T-helper 17 cell (primary cell): ENCODE data around the gene GOLGA6L24. TPM values are rescaled to one million over a fixed set of nuclear protein-coding genes. Genes with fewer than 3 reads are reported as not detected.
"Not testable (repeated sequence)": the region's sequence is repeated elsewhere in the genome, so short reads cannot be mapped to it uniquely, and the experiment has no call there.

Experiments
- ATAC-seq: fragments of 150-1000 bp; cut with Tn5 transposase; 2 replicates; pipeline ENCODE4 v1.10.0; 2021; ENCODE audit warnings: mild to moderate bottlenecking, moderate library complexity
- DNase-seq, 3 donors: peaks; one replicate each; pipeline versions ENCODE4 v3.0.0 to v3.0.0-alpha.2; 2020 to 2021
- H3K9me3 ChIP-seq: one replicate; pipeline ENCODE4 v1.7.0; 2013; ENCODE audit warnings: low read length, mild to moderate bottlenecking; ENCODE audit not compliant: control insufficient read depth, poor library complexity, severe bottlenecking
- H3K27ac Mint-ChIP-seq: one replicate; pipeline ENCODE4 v1.8.0; 2022; ENCODE audit warnings: mild to moderate bottlenecking, moderate library complexity, mixed read lengths
- H3K27me3 Mint-ChIP-seq: one replicate; pipeline ENCODE4 v1.8.0; 2022; ENCODE audit warnings: mixed read lengths
- H3K36me3 Mint-ChIP-seq: one replicate; pipeline ENCODE4 v1.8.0; 2022; ENCODE audit warnings: low read depth, mixed read lengths
- H3K4me1 Mint-ChIP-seq: one replicate; pipeline ENCODE4 v1.8.0; 2022; ENCODE audit warnings: mild to moderate bottlenecking, mixed read lengths
- H3K4me3 Mint-ChIP-seq: one replicate; pipeline ENCODE4 v1.8.0; 2022; ENCODE audit warnings: mild to moderate bottlenecking, moderate library complexity, mixed read lengths
- total RNA-seq, 4 donors: library from RNA in 2 of 4; stranded (reverse) in 2 of 4; gene quantifications; one replicate each; pipeline ENCODE4 v1.2.3 and lab custom pipeline; 2022 to 2026

GOLGA6L24 gene, protein sequence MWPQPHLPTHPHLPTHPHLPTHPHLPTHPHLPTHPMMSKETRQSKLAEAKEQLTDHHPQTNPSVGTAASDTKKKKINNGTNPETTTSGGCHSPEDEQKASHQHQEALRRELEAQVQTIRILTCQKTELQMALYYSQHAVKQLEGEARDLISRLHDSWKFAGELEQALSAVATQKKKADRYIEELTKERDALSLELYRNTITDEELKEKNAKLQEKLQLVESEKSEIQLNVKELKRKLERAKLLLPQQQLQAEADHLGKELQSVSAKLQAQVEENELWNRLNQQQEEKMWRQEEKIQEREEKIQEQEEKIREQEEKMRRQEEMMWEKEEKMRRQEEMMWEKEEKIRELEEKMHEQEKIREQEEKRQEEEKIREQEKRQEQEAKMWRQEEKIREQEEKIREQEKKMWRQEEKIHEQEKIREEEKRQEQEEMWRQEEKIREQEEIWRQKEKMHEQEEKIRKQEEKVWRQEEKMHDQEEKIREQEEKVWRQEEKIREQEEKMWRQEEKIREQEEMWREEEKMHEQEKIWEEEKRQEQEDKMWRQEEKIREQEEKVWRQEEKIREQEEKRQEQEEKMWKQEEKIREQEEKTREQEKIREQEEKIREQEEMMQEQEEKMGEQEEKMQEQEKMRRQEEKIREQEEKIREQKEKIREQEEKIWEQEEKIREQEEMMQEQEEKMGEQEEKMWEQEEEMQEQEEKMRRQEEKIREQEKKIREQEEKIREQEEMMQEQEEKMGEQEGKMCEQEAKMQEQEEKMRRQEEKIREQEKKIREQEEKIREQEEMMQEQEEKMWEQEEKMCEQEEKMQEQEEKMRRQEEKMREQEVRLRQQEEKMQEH
- total RNA-seq (not detected), total RNA-seq (lab: John Stamatoyannopoulos, UW) (0 to 0.15 reads per million in 2 donors)

DNA sequence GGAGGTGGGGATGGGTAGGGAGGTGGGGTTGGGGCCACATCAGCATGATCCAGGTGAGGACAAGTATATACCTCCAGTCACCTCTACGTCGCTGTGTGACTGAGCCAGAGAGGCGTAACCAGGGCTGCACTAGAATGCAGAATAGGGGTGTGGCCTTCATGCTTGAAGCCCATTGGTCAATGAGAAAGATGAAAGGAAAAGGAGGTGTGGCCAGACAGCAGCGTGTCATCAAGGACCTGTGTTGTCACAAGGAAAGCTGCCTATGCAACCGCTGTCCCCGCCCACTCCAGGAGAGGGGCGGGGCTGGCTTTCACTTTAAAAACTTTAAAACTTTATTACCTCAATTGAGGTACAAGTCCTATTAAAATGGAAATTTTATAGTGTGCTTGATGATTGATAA is at the start of gene GOLGA6L24:
GOLGA6L24 (minus strand) TSS at position 101 of the 400 bp plus-strand sequence; CDS start at position 40, 61 bp downstream.
- ATAC-seq, H3K9me3 ChIP-seq: not testable (repeated sequence)

DNA sequence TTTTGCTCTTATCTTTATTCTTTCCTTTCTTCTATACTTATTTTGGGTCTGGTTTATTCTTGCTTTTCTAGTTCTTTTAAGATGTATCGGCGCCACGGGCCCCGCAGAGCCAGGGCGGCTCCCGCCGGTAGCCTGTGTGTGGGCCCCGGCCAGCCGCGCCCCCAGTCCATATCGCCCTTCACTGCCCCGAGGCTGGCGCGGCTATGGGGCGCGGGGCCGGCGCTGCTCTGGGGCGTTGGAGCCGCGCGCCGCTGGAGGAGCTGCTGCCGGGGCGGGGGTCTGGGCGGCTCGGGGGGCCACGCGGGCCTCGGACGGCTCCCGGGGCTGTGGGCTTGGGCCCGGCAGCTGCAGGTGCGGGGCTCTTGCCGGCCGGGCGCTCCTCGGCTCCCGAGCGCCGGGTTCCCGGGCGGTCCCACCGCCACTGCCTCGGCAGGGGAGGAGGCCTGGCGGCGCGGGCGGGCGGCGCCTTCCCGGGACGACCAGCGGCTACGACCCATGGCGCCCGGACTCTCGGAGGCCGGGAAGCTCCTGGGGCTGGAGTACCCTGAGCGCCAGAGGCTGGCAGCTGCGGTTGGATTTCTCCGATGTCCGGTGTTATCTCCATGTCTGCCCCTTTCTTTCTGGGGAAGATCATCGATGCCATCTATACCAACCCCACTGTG is 45.0 kb upstream of the GOLGA6L24 start:
- H3K27ac Mint-ChIP-seq, ATAC-seq, H3K27me3 Mint-ChIP-seq, H3K36me3 Mint-ChIP-seq, H3K4me1 Mint-ChIP-seq, H3K4me3 Mint-ChIP-seq, DNase-seq, H3K9me3 ChIP-seq: not testable (repeated sequence)

More for the DNA sequence above, at the start of gene GOLGA6L24:
- not testable (repeated sequence) for H3K36me3 Mint-ChIP-seq, DNase-seq, H3K4me3 Mint-ChIP-seq, H3K27ac Mint-ChIP-seq, H3K27me3 Mint-ChIP-seq, H3K4me1 Mint-ChIP-seq

DNA sequence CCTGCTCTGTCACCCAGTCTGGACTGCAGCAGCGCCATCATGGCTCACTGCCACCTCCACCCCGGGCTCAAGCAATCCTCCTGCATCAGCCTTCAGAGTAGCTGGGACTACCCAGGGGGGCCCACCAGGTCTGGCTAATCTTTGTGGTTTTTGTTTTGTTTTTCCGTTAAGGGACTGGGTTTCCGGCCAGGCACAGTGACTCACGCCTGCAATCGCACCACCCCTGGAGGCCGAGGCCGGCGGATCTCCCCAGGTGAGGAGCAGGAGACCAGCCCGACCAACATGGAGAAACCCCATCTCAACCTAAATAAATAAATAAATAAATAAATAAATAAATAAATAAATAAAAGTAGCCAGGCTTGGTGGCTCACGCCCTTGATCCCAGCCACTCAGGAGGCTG is 38.1 kb upstream of the GOLGA6L24 start:
- DNase-seq, ATAC-seq, H3K4me1 Mint-ChIP-seq, H3K27me3 Mint-ChIP-seq, H3K4me3 Mint-ChIP-seq, H3K27ac Mint-ChIP-seq, H3K9me3 ChIP-seq, H3K36me3 Mint-ChIP-seq: not testable (repeated sequence)

DNA sequence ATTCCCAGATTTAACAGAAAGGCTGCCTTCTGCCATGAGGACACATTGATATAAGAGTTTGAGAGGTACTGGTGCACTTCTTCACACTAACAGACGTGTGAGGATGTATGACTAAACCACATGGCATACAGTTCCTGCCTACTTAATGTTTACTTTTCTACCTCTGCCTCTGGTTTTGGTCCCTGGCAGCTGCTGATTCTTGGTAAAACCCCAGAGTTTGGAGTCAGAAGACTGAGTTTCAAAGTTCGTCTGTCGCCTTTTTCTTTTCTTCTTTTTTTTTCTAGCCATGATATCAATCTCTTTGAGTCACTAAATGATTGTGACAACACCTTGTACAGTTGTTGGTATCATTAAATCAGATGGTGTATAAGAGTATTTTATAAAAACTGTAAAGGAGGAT is 22.2 kb upstream of the GOLGA6L24 start:
- H3K4me3 Mint-ChIP-seq, H3K27me3 Mint-ChIP-seq, H3K27ac Mint-ChIP-seq, ATAC-seq, H3K9me3 ChIP-seq, DNase-seq, H3K36me3 Mint-ChIP-seq, H3K4me1 Mint-ChIP-seq: not testable (repeated sequence)

DNA sequence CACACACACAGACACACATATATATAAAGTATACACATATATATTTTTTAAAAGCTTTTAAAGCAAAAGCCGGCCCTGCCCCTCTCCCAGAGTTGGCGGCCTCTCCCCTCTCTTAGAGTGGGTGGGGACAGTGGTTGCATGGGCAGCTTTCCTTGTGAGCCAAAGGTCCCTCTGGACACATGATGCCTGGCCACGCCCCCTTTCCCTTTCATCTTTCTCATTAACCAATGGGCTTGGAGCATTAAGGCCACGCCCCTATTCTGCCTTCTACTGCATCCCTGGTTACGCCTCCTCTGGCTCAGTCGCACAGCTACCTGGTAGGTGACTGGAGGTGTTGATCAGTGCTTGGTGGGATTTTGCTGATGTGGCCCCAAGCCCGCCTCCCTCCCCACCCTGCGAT is 20.5 kb upstream of the GOLGA6L24 start, which contains the start of gene GOLGA8F:
GOLGA8F (plus strand) TSS at position 301 of the 400 bp plus-strand sequence; CDS start at position 399, 98 bp downstream.
- H3K4me1 Mint-ChIP-seq, H3K9me3 ChIP-seq, DNase-seq, H3K4me3 Mint-ChIP-seq, H3K27ac Mint-ChIP-seq, ATAC-seq, H3K27me3 Mint-ChIP-seq, H3K36me3 Mint-ChIP-seq: not testable (repeated sequence)

DNA sequence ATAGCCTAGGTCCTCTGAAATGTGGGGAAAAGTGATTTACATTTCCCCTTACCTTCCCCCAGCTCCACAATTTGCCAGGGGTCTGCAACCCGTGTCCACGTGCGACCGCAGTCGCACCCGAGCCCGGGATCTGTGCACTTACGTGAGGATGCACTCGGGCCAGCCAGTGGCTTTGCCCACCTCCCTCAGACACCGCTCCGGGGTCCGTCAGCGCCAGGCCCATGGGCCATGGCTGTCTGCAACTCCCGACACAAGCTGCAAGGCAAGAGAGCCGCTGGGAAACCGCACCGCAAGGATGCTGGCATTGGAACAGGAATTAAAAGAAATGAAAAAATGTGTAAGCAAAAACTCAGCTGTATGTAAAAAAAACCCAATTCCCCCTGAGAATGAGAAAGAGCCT is 7.6 kb upstream of the GOLGA6L24 start:
- not testable (repeated sequence) for DNase-seq, H3K36me3 Mint-ChIP-seq

DNA sequence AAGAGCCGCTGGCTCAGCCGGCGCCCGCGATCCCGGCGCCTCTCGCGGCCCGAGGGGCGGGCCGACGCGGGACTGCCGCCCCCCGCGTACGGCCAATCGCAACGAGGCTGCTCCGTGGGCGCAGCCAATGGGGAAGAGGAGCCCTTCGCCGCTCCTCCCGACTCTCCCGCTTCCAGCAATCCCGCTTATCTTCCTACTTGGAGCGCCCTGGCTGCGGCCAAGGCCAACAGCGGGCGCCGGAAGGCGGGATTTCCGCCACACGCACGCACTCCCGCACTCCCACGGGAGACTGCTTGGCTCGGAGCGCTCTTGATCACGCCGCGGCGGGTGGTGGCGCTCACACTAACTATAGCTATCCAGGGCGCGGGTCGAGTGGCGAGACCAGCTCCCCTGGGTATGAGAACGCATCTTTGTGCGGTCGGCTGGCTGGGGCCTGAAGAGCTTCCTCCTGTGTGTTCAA is 35.7 kb downstream of the GOLGA6L24 start, which contains the start of gene HERC2:
HERC2 (minus strand) TSS at position 51 of the 460 bp plus-strand sequence. CDS start 746 bp downstream, outside the sequence.
- H3K27ac Mint-ChIP-seq, result peak within 1 kb of the TSS; percentile 74
- not testable (repeated sequence) for H3K36me3 Mint-ChIP-seq, ATAC-seq, DNase-seq, H3K27me3 Mint-ChIP-seq, H3K9me3 ChIP-seq
- H3K4me3 Mint-ChIP-seq, result peak within 1 kb of the TSS; percentile 94
- H3K4me1 Mint-ChIP-seq, result peaks cover 11% of the 10 kb centered on the region

More for the DNA sequence above, 7.6 kb upstream of the GOLGA6L24 start:
- not testable (repeated sequence) for H3K4me1 Mint-ChIP-seq, ATAC-seq, H3K27me3 Mint-ChIP-seq, H3K27ac Mint-ChIP-seq, H3K4me3 Mint-ChIP-seq, H3K9me3 ChIP-seq

DNA sequence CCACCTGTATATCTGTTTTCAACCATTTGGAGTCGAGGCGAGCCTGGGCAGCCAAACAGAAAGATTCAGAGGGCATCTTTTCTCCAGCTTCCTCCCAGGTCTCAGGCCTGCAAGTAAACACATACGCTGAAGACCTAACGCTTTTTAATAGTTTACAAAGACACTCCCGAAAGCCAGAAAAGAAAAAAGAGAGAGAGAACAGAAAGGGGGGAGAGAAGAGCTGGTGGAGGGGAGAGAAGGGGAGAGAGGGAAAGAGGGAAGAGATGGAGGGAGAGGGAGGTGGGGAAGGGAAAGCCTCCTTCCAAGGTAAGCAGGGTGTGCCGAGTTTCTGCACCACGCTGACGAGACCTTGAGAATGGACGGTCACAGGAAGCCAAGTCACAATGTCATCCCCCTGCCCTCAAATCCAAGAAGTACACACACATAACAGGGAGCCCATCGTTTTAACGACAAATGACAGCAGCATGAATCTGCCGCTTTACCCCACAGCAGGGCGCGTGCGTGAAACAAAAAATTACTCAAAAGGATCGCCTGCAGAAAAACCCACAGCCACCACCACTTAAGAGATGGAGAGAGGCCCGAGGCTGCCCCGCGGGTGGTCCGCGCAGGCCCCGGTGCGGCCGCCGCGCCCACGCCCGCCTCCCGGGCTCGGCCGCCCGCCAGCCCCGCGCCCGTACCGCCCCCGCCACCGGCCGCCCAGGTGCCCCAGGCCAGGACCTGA is 36.4 kb downstream of the GOLGA6L24 start:
- DNase-seq, ATAC-seq, H3K9me3 ChIP-seq, H3K36me3 Mint-ChIP-seq, H3K27me3 Mint-ChIP-seq: not testable (repeated sequence)
- Mint-ChIP-seq H3K27ac (peak overlapping the region; percentile 74), H3K4me3 (peak overlapping the region; percentile 94), H3K4me1 (peaks cover 11% of the 10 kb centered on the region)

DNA sequence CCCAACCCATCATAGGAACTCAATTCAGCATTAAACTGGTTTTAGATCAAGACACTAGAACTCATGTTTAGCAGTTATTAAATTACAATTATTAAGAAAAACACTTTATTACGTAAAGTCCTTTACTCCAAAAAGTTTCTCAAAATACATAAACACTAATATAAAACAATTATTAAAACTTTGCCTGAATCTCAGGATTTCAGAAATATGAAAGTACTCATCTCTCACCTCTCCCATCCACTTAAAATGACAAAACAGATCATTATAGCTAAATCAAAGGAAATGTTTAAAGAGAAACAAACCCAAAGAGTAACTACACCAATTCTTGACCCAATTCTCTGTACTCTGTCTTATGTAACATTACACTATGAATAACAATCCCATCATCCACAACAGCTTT is 38.2 kb downstream of the GOLGA6L24 start:
- not testable (repeated sequence) for H3K36me3 Mint-ChIP-seq, ATAC-seq, H3K4me3 Mint-ChIP-seq, H3K27ac Mint-ChIP-seq, DNase-seq, H3K27me3 Mint-ChIP-seq, H3K9me3 ChIP-seq
- H3K4me1 Mint-ChIP-seq, result peaks cover 11% of the 10 kb centered on the region

DNA sequence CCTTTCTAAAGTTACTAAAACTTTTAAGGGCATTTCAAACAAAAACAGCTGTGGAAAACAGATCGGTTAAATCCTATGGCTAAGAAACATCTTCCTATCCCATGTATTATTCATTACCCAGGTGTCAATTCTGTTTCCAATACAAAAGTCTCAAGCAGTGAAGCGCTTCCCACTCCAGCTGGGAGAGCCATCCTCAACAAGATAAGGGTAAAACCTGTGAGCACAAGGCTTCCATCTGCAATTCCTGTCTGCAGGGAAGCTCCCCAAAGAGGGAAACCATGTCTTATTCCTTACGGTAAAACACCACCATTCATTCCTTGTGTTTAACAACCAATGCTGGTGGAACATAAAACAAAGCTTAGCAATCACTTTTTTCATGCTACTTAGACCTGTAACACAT is 39.1 kb downstream of the GOLGA6L24 start:
- H3K27me3 Mint-ChIP-seq, ATAC-seq, DNase-seq, H3K36me3 Mint-ChIP-seq, H3K4me3 Mint-ChIP-seq, H3K27ac Mint-ChIP-seq, H3K9me3 ChIP-seq: not testable (repeated sequence)
- H3K4me1 Mint-ChIP-seq, result peaks cover 11% of the 10 kb centered on the region

DNA sequence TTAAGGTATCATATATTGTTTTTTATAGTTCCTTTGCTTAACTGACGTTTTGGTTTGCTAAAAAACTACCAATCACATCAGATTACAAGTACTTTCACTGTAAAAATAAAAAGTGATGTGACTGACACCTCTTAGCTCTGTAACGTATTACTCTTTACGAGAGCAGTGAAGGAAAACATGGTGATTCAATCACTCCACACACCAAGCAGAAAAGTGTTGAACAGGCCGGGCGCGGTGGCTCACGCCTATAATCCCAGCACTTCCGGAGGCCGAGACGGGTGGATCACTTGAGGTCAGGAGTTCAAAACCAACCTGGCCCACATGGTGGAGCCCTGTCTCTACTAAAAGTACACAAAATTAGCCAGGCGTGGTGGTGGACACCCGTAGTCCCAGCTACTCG is 39.8 kb downstream of the GOLGA6L24 start:
- H3K9me3 ChIP-seq, H3K27me3 Mint-ChIP-seq, H3K27ac Mint-ChIP-seq, H3K36me3 Mint-ChIP-seq, ATAC-seq, H3K4me3 Mint-ChIP-seq, DNase-seq: not testable (repeated sequence)
- H3K4me1 Mint-ChIP-seq, result peaks cover 11% of the 10 kb centered on the region

DNA sequence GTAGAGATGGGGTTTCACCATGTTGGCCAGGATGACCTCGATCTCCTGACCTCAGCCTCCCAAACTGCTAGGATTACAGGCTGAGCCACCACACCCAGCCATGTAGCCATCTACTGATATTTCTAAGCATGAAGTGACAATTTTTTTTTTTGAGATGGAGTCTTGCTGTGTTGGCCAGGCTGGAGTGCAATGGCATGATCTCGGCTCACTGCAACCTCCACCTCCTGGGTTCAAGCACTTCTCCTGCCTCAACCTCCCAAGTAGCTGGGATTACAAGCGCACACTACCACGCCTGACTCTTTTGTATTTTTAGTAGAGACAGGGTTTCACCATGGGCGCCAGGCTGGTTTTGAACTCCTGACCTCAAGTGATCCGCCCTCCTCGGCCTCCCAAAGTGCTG is 40.9 kb downstream of the GOLGA6L24 start:
- not testable (repeated sequence) for H3K4me3 Mint-ChIP-seq, H3K27ac Mint-ChIP-seq, ATAC-seq, H3K27me3 Mint-ChIP-seq, H3K36me3 Mint-ChIP-seq, H3K9me3 ChIP-seq, DNase-seq
- peaks cover 11% of the 10 kb centered on the region for H3K4me1 Mint-ChIP-seq
